HepG2 (cell line): ENCODE measurements around the gene SAA4. TPM values are rescaled to one million over a fixed set of nuclear protein-coding genes. Genes with fewer than 3 reads are reported as not detected.

Experiments
- ELF3 ChIP-seq: IDR thresholded peaks from 2 replicates; pipeline ENCODE4 v1.6.1; 2016; ENCODE audit warnings: missing genetic modification reagents, missing compliant biosample characterization
- ERF ChIP-seq: IDR thresholded peaks from 2 replicates; pipeline ENCODE4 v1.6.1; 2018; ENCODE audit warnings: missing biosample characterization, missing genetic modification reagents
- FOXA3 ChIP-seq: IDR thresholded peaks from 2 replicates; pipeline ENCODE4 v1.6.1; 2016; ENCODE audit warnings: missing genetic modification reagents, missing compliant biosample characterization
- FOXC1 ChIP-seq: sonication (generic); formaldehyde crosslinking; IDR thresholded peaks from 2 replicates; pipeline ENCODE4 v1.8.0; 2022; ENCODE audit warnings: mild to moderate bottlenecking, missing genetic modification reagents, borderline replicate concordance
- HNF4A ChIP-seq: sonication (generic); formaldehyde crosslinking; IDR thresholded peaks from 2 replicates; pipeline ENCODE4 v1.4.0; 2020; ENCODE audit warnings: missing genetic modification reagents
- KDM1A ChIP-seq: IDR thresholded peaks from 2 replicates; pipeline ENCODE4 v1.6.1; 2016; ENCODE audit warnings: missing compliant biosample characterization
- MED8 ChIP-seq: sonication (generic); formaldehyde crosslinking; IDR thresholded peaks from 2 replicates; pipeline ENCODE4 v1.8.1; 2023; ENCODE audit warnings: mild to moderate bottlenecking, missing genetic modification reagents; ENCODE audit not compliant: insufficient replicate concordance
- MTF1 ChIP-seq: sonication (generic); formaldehyde crosslinking; IDR thresholded peaks from 2 replicates; pipeline ENCODE4 v1.5.0; 2020; ENCODE audit warnings: missing genetic modification reagents
- RAD21 ChIP-seq: fragments of 450-650 bp; formaldehyde crosslinking; IDR thresholded peaks from 2 replicates; pipeline ENCODE4 v1.5.0; 2020; ENCODE audit warnings: mild to moderate bottlenecking
- SMC3 ChIP-seq: IDR thresholded peaks from 2 replicates; pipeline ENCODE4 v1.6.1; 2011; ENCODE audit warnings: low read length, improper control_type of control experiment
- SOX5 ChIP-seq: IDR thresholded peaks from 2 replicates; pipeline ENCODE4 v1.6.1; 2016; ENCODE audit warnings: borderline replicate concordance
- ZBTB20 ChIP-seq: sonication (generic); formaldehyde crosslinking; IDR thresholded peaks from 2 replicates; pipeline ENCODE4 v1.8.1; 2023; ENCODE audit warnings: missing genetic modification reagents, low read depth, mild to moderate bottlenecking, borderline replicate concordance
- ZFP62 ChIP-seq: sonication (generic); formaldehyde crosslinking; IDR thresholded peaks from 2 replicates; pipeline ENCODE4 v1.4.0; 2020; ENCODE audit warnings: missing genetic modification reagents
- ZNF121 ChIP-seq: sonication (generic); formaldehyde crosslinking; IDR thresholded peaks from 2 replicates; pipeline ENCODE4 v1.5.0; 2020; ENCODE audit warnings: mild to moderate bottlenecking, missing genetic modification reagents
- ZNF547 ChIP-seq: sonication (generic); formaldehyde crosslinking; IDR thresholded peaks from 2 replicates; pipeline ENCODE4 v1.5.1; 2020; ENCODE audit warnings: mild to moderate bottlenecking, missing genetic modification reagents
- ZNF598 ChIP-seq: sonication (generic); formaldehyde crosslinking; IDR thresholded peaks from 2 replicates; pipeline ENCODE4 v1.5.1; 2020; ENCODE audit warnings: mild to moderate bottlenecking, missing genetic modification reagents, borderline replicate concordance
- ZNF629 ChIP-seq: sonication (generic); formaldehyde crosslinking; conservative IDR thresholded peaks from 2 replicates; pipeline ENCODE4 v1.5.0; 2020; ENCODE audit warnings: missing genetic modification reagents
- ZNF780A ChIP-seq: sonication (generic); formaldehyde crosslinking; IDR thresholded peaks from 2 replicates; pipeline ENCODE4 v1.8.0; 2022; ENCODE audit warnings: mild to moderate bottlenecking, missing genetic modification reagents, moderate library complexity
- ZSCAN12 ChIP-seq: sonication (generic); formaldehyde crosslinking; IDR thresholded peaks from 2 replicates; pipeline ENCODE4 v1.9.0; 2021; ENCODE audit warnings: mild to moderate bottlenecking, missing genetic modification reagents
- polyA plus RNA-seq, 8 experiments: library from polyadenylated mRNA; depleted of rRNA in 3 of 8; stranded (reverse) in 7 of 8; unstranded in 1 of 8; fragments of >200 nt; fragmentation: Illumina TruSeq in 4 of 8; extraction: Trizol in 4 of 8; gene quantifications; 2 replicates each; pipeline versions ENCODE4 v1.2.1 to v1.2.3, GENCODE V29; 2011 to 2016; ENCODE audit warnings: low read depth in 4 of 8, missing spikeins in 1 of 8, mixed read lengths in 1 of 8; ENCODE audit not compliant: insufficient read depth in 1 of 8
- total RNA-seq, 5 experiments: library from RNA; depleted of rRNA; stranded (reverse); fragments of >200 nt; fragmentation: Illumina TruSeq; extraction: Trizol; gene quantifications; 2 replicates each; pipeline ENCODE4 v1.2.3, GENCODE V29; 2016; ENCODE audit warnings: low read depth in 1 of 5
- TF ChIP-seq, protein P1 (sequence below): sonication (generic); formaldehyde crosslinking; IDR thresholded peaks from 2 replicates; pipeline ENCODE4 v1.4.0; 2020; ENCODE audit warnings: mild to moderate bottlenecking, missing genetic modification reagents, borderline replicate concordance
- TF ChIP-seq, protein P2 (sequence below): IDR thresholded peaks from 2 replicates; pipeline ENCODE4 v1.6.1; 2016; ENCODE audit warnings: control low read depth
- TF ChIP-seq, protein P3 (sequence below): sonication (generic); formaldehyde crosslinking; IDR thresholded peaks from 2 replicates; pipeline ENCODE4 v1.5.0; 2020; ENCODE audit warnings: mild to moderate bottlenecking, missing genetic modification reagents, moderate library complexity
- TF ChIP-seq, protein P4 (sequence below): sonication (generic); formaldehyde crosslinking; IDR thresholded peaks from 2 replicates; pipeline ENCODE4 v1.5.0; 2020; ENCODE audit warnings: missing genetic modification reagents, mild to moderate bottlenecking, borderline replicate concordance

SAA4 gene
- total and polyA plus RNA-seq, 2 of the 13 experiments (the other 11 are each of a cell fraction or from before 2014, with no cell fraction given) = 53.4 to 253 TPM

DNA sequence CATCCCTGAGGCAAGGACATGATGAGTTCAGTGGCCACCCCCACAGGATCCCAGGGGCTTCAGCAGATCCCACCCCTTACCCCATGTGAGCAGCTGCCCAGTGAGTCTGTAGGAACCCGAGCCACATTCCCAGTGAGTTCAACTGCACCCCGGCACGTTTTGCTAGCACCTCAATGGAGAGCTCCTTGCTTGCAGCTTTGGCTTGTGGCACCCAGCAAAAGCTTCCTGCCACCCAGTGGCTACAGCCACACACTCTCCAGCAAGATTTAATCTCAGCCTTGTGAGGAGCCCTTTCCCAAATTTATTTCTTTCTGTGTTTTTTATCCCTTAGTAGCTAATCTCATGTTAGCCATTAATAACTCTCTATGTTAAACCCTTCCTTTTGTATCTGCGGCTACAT is 33.5 kb upstream of the SAA4 start (continued):
- TF ChIP-seq, protein P1, sequence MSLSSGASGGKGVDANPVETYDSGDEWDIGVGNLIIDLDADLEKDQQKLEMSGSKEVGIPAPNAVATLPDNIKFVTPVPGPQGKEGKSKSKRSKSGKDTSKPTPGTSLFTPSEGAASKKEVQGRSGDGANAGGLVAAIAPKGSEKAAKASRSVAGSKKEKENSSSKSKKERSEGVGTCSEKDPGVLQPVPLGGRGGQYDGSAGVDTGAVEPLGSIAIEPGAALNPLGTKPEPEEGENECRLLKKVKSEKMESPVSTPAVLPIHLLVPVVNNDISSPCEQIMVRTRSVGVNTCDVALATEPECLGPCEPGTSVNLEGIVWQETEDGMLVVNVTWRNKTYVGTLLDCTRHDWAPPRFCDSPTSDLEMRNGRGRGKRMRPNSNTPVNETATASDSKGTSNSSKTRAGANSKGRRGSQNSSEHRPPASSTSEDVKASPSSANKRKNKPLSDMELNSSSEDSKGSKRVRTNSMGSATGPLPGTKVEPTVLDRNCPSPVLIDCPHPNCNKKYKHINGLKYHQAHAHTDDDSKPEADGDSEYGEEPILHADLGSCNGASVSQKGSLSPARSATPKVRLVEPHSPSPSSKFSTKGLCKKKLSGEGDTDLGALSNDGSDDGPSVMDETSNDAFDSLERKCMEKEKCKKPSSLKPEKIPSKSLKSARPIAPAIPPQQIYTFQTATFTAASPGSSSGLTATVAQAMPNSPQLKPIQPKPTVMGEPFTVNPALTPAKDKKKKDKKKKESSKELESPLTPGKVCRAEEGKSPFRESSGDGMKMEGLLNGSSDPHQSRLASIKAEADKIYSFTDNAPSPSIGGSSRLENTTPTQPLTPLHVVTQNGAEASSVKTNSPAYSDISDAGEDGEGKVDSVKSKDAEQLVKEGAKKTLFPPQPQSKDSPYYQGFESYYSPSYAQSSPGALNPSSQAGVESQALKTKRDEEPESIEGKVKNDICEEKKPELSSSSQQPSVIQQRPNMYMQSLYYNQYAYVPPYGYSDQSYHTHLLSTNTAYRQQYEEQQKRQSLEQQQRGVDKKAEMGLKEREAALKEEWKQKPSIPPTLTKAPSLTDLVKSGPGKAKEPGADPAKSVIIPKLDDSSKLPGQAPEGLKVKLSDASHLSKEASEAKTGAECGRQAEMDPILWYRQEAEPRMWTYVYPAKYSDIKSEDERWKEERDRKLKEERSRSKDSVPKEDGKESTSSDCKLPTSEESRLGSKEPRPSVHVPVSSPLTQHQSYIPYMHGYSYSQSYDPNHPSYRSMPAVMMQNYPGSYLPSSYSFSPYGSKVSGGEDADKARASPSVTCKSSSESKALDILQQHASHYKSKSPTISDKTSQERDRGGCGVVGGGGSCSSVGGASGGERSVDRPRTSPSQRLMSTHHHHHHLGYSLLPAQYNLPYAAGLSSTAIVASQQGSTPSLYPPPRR (CRISPR knock-in tag) = no peak
- no peak for TF ChIP-seq MED8 (CRISPR knock-in tag)
- TF ChIP-seq ZNF629 (CRISPR knock-in tag) = no peak
- no peak for TF ChIP-seq ZNF598 (CRISPR knock-in tag)
- TF ChIP-seq ZBTB20 (CRISPR knock-in tag) = no peak
- TF ChIP-seq ZNF780A (CRISPR knock-in tag) = no peak
- TF ChIP-seq RAD21 (CRISPR knock-in tag) = peak; percentile 36; the same call in 1 of the 2 replicates
- no peak for TF ChIP-seq ERF (CRISPR knock-in tag)
- TF ChIP-seq ELF3 (CRISPR knock-in tag) = no peak
- TF ChIP-seq MTF1 (CRISPR knock-in tag) = no peak
- TF ChIP-seq SOX5 = no peak
- TF ChIP-seq HNF4A = no peak
- TF ChIP-seq, protein P2, sequence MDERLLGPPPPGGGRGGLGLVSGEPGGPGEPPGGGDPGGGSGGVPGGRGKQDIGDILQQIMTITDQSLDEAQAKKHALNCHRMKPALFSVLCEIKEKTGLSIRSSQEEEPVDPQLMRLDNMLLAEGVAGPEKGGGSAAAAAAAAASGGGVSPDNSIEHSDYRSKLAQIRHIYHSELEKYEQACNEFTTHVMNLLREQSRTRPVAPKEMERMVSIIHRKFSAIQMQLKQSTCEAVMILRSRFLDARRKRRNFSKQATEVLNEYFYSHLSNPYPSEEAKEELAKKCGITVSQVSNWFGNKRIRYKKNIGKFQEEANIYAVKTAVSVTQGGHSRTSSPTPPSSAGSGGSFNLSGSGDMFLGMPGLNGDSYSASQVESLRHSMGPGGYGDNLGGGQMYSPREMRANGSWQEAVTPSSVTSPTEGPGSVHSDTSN (CRISPR knock-in tag) = no peak
- no peak for TF ChIP-seq KDM1A (CRISPR knock-in tag)
- TF ChIP-seq ZFP62 = no peak
- TF ChIP-seq, protein P3, sequence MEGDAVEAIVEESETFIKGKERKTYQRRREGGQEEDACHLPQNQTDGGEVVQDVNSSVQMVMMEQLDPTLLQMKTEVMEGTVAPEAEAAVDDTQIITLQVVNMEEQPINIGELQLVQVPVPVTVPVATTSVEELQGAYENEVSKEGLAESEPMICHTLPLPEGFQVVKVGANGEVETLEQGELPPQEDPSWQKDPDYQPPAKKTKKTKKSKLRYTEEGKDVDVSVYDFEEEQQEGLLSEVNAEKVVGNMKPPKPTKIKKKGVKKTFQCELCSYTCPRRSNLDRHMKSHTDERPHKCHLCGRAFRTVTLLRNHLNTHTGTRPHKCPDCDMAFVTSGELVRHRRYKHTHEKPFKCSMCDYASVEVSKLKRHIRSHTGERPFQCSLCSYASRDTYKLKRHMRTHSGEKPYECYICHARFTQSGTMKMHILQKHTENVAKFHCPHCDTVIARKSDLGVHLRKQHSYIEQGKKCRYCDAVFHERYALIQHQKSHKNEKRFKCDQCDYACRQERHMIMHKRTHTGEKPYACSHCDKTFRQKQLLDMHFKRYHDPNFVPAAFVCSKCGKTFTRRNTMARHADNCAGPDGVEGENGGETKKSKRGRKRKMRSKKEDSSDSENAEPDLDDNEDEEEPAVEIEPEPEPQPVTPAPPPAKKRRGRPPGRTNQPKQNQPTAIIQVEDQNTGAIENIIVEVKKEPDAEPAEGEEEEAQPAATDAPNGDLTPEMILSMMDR (CRISPR knock-in tag) = peak; percentile 32
- TF ChIP-seq FOXA3 (CRISPR knock-in tag) = no peak
- TF ChIP-seq SMC3 = peak; percentile 27; the same call in 1 of the 2 replicates
- TF ChIP-seq, protein P4, sequence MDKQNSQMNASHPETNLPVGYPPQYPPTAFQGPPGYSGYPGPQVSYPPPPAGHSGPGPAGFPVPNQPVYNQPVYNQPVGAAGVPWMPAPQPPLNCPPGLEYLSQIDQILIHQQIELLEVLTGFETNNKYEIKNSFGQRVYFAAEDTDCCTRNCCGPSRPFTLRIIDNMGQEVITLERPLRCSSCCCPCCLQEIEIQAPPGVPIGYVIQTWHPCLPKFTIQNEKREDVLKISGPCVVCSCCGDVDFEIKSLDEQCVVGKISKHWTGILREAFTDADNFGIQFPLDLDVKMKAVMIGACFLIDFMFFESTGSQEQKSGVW (CRISPR knock-in tag) = no peak
- no peak for TF ChIP-seq ZSCAN12
- no peak for TF ChIP-seq FOXC1 (CRISPR knock-in tag)
- TF ChIP-seq ZNF547 (CRISPR knock-in tag) = no peak
- no peak for TF ChIP-seq ZNF121 (CRISPR knock-in tag)
